Kidney (tissue), 14 donors: ENCODE results near the gene PSMC4. TPM values are rescaled to one million over a fixed set of nuclear protein-coding genes. Genes with fewer than 3 reads are reported as not detected.

ENCODE experiments used
- DNase-seq, 5 donors: peaks; one replicate each; pipeline ENCODE4 v3.0.0-alpha.2; 2013 to 2020
- FAIRE-seq: peaks from 2 replicates; lab custom pipeline; 2012; peaks lifted over from hg19 to GRCh38; lab: Jason Lieb, UNC
- H3K27ac ChIP-seq, 2 donors: one replicate each; pipeline ENCODE4 v1.7.0; 2013; ENCODE audit warnings: low read depth in 2 of 2, low read length in 2 of 2, inconsistent platforms in 1 of 2
- H3K27me3 ChIP-seq: one replicate; pipeline ENCODE4 v1.7.1; 2013; ENCODE audit warnings: low read length, inconsistent platforms; ENCODE audit not compliant: control insufficient read depth, insufficient read depth
- H3K36me3 ChIP-seq, 3 donors: one replicate each; pipeline versions ENCODE4 v1.7.0 to v1.7.1; 2013; ENCODE audit warnings: low read length in 3 of 3, control low read depth in 1 of 3, inconsistent platforms in 1 of 3; ENCODE audit not compliant: insufficient read depth in 3 of 3, control insufficient read depth in 2 of 3
- H3K4me1 ChIP-seq, 3 donors: one replicate each; pipeline versions ENCODE4 v1.7.0 to v1.7.1; 2013; ENCODE audit warnings: low read length in 3 of 3, inconsistent platforms in 1 of 3, low read depth in 1 of 3; ENCODE audit not compliant: control insufficient read depth in 2 of 3, insufficient read depth in 2 of 3
- H3K4me3 ChIP-seq, 3 donors: one replicate each; pipeline versions ENCODE4 v1.7.0 to v1.8.1; 2013; ENCODE audit warnings: low read length in 3 of 3, control low read depth in 1 of 3, inconsistent platforms in 1 of 3
- H3K9ac ChIP-seq, 3 donors: one replicate each; pipeline versions ENCODE4 v1.7.0 to v1.7.1; 2013; ENCODE audit warnings: low read length in 3 of 3, control low read depth in 1 of 3, inconsistent platforms in 1 of 3
- H3K9me3 ChIP-seq, 3 donors: one replicate each; pipeline versions ENCODE4 v1.7.0 to v1.7.1; 2013; ENCODE audit warnings: low read length in 3 of 3, control low read depth in 1 of 3, inconsistent platforms in 1 of 3; ENCODE audit not compliant: control insufficient read depth in 2 of 3, insufficient read depth in 1 of 3
- intact Hi-C: fragments of 100-400 bp; cut with DNase I; formaldehyde crosslinking; loops from one replicate; pipeline ENCODE4 v1.11.1; 2022
- polyA plus RNA-seq: library from polyadenylated mRNA; stranded (reverse); fragments of 350-450 nt; fragmentation: Illumina TruSeq; extraction: RNeasy Lipid Tissue Mini Kit (QIAGEN cat#74804); gene quantifications from one replicate; pipeline ENCODE4 v1.2.3, GENCODE V29; 2014; ENCODE audit warnings: low read depth, low replicate concordance; ENCODE audit not compliant: insufficient read depth
- total RNA-seq: library from RNA; stranded (reverse); fragmentation: NEBNext Ultra II Directional; extraction: Animal tissue kit (Norgen Biotek cat#: 25700); gene quantifications from one replicate; pipeline ENCODE4 v1.2.1, GENCODE V29; 2021
- TF ChIP-seq, protein P1 (sequence below): IDR thresholded peaks from 3 replicates; pipeline ENCODE4 v1.5.1; 2012; ENCODE audit warnings: mild to moderate bottlenecking, moderate library complexity, borderline replicate concordance; ENCODE audit not compliant: insufficient read depth; ENCODE audit errors: extremely low read depth
- donor health status: control.
- donor health status: control.
- donor health status: control.
- donor health status: control.
- donor health status: control.
- donor health status: DM: yes; HTN: yes; CAD: no.
- donor health status: Normal renal cell carcinoma (clear cell type).

Gene PSMC4
- total and polyA plus RNA-seq, 2 donors from 2014 or later, result 84.7 to 113 TPM

- Histone ChIP-seq H3K9ac (no peak overlapping the region), H3K27ac (no peak overlapping the region), H3K4me1 (peaks cover 0 to 11% (median 11%) of the 10 kb centered on the region in 3 donors), H3K36me3 (peaks cover 7 to 31% (median 29%) of the 10 kb centered on the region in 3 donors), H3K27me3 (no peaks in the 10 kb centered on the region), H3K4me3 (no peak overlapping the region), H3K9me3 (no peaks in the 10 kb centered on the region)
- intact Hi-C loops, result no loop called here
- DNase-seq (no peak), FAIRE-seq (no peak)
- TF ChIP-seq, protein P1, sequence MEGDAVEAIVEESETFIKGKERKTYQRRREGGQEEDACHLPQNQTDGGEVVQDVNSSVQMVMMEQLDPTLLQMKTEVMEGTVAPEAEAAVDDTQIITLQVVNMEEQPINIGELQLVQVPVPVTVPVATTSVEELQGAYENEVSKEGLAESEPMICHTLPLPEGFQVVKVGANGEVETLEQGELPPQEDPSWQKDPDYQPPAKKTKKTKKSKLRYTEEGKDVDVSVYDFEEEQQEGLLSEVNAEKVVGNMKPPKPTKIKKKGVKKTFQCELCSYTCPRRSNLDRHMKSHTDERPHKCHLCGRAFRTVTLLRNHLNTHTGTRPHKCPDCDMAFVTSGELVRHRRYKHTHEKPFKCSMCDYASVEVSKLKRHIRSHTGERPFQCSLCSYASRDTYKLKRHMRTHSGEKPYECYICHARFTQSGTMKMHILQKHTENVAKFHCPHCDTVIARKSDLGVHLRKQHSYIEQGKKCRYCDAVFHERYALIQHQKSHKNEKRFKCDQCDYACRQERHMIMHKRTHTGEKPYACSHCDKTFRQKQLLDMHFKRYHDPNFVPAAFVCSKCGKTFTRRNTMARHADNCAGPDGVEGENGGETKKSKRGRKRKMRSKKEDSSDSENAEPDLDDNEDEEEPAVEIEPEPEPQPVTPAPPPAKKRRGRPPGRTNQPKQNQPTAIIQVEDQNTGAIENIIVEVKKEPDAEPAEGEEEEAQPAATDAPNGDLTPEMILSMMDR, result no peak
Measured at GRCh38 chr19:39974377-39975155, 3.6 kb downstream of the PSMC4 start.

DNA sequence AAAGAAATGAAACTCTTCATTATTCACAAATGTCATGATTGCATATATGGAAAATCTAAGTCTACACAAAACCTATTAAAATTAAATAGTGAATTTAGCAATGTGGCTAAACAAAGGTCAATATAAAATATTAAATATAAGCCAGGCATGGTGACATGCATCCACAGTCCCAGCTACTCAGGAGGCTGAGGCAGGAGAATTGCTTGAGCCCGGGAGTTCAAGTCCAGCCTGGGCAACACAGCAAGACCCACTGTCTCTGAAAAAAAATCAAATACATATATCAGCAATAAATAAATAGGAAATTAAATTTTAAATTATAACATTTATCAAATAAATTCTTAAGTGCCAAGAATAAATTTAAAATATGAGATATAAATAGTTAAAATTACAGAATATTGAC lies 11.9 kb downstream of the PSMC4 start:
- H3K4me3 ChIP-seq, result no peak overlapping the region
- no peak for FAIRE-seq
- peaks cover 0 to 15% (median 0%) of the 10 kb centered on the region in 3 donors for H3K9me3 ChIP-seq
- TF ChIP-seq, protein P1, result no peak
- no peaks in the 10 kb centered on the region for H3K27me3 ChIP-seq
- intact Hi-C loops, result no loop called here
- H3K9ac ChIP-seq, result no peak overlapping the region
- H3K27ac ChIP-seq, result no peak overlapping the region
- DNase-seq, result no peak
- peaks cover 2 to 29% (median 13%) of the 10 kb centered on the region in 3 donors for H3K36me3 ChIP-seq
- no peaks in the 10 kb centered on the region for H3K4me1 ChIP-seq

GRCh38 chr19:39983695-39984300 lies 12.8 kb downstream of the PSMC4 start:
- Histone ChIP-seq H3K27ac (no peak overlapping the region), H3K9ac (no peak overlapping the region), H3K4me3 (no peak overlapping the region), H3K4me1 (no peaks in the 10 kb centered on the region), H3K9me3 (peaks cover 0 to 15% (median 0%) of the 10 kb centered on the region in 3 donors), H3K36me3 (peaks cover 0 to 22% (median 13%) of the 10 kb centered on the region in 3 donors), H3K27me3 (no peaks in the 10 kb centered on the region)
- TF ChIP-seq, protein P1, result no peak
- DNase-seq (no peak), FAIRE-seq (no peak)
- intact Hi-C loops, result no loop called here
